Stimulated activated CD8-positive, alpha-beta memory T cell treated with anti-CD3 and anti-CD28 coated beads, Interleukin-4, amount 100 ng/mL, for 1 hour (primary cell): Measurements from ENCODE around the gene IL27RA.
A peak's percentile ranks its signal among the peaks of the same experiment; 100 is the strongest.

ENCODE experiments used
- DNase-seq, 2 donors: peaks; one replicate each; pipeline ENCODE4 v3.0.0-alpha.2; 2020; ENCODE audit warnings: low read depth in 2 of 2, low spot score in 1 of 2

Gene IL27RA

GRCh38 chr19:14082675-14082960, 51.1 kb downstream of the IL27RA start:
- no peak for DNase-seq

GRCh38 chr19:14085309-14085995, 53.9 kb downstream of the IL27RA start, which contains the start of gene C19orf67:
Gene C19orf67, minus strand, starts transcription at chr19:14085783. Its CDS starts 156 bp downstream, at chr19:14085627.
- no peak for DNase-seq

- DNase-seq = no peak
These were observed 54.5 kb downstream of the IL27RA start for GRCh38 chr19:14086098-14086497.

GRCh38 chr19:14088634-14089411, 57.3 kb downstream of the IL27RA start:
- DNase-seq = no peak

- no peak for DNase-seq
These were observed 57.8 kb downstream of the IL27RA start for GRCh38 chr19:14089412-14089661.

GRCh38 chr19:14089662-14090508, 58.3 kb downstream of the IL27RA start:
- DNase-seq = no peak

GRCh38 chr19:14090509-14091080, 59.0 kb downstream of the IL27RA start, which contains the start of gene SAMD1:
Gene SAMD1, minus strand, starts transcription at chr19:14090751.
- DNase-seq = peak; percentile 74 to 78

GRCh38 chr19:14091081-14091812, 59.7 kb downstream of the IL27RA start:
- DNase-seq = no peak

- no peak for DNase-seq
These were observed 60.4 kb downstream of the IL27RA start for GRCh38 chr19:14091813-14092462.

- no peak for DNase-seq
These were observed 61.7 kb downstream of the IL27RA start for GRCh38 chr19:14093117-14093823.

GRCh38 chr19:14094854-14095253, 63.3 kb downstream of the IL27RA start:
- no peak for DNase-seq

- no peak for DNase-seq
These were observed 64.9 kb downstream of the IL27RA start for GRCh38 chr19:14096272-14096992.

- no peak for DNase-seq
These were observed 66.1 kb downstream of the IL27RA start for GRCh38 chr19:14097532-14098151.

- DNase-seq = no peak
These were observed 69.5 kb downstream of the IL27RA start for GRCh38 chr19:14101003-14101545.

- no peak for DNase-seq
These were observed 70.6 kb downstream of the IL27RA start for GRCh38 chr19:14102102-14102696.

- no peak for DNase-seq
These were observed 71.2 kb downstream of the IL27RA start for GRCh38 chr19:14102756-14103155.
